DND-41 (cell line): ENCODE results near the gene ELOVL6.
"Not testable (repeated sequence)": the region's sequence is repeated elsewhere in the genome, so short reads cannot be mapped to it uniquely, and the experiment has no call there.

Experiments used
- ATAC-seq: fragments of 200-7000 bp; cut with Tn5 transposase; 3 replicates; pipeline ENCODE4 v1.9.1; 2021; ENCODE audit warnings: low read depth; ENCODE audit not compliant: insufficient read depth
- DNase-seq: peaks from one replicate; pipeline ENCODE4 v3.0.0-alpha.2; 2020
- H2AFZ ChIP-seq: 2 replicates; pipeline ENCODE4 v1.6.0; 2012; ENCODE audit warnings: low read depth, low read length
- H3K27ac ChIP-seq: 2 replicates; pipeline ENCODE4 v1.5.1; 2012; ENCODE audit warnings: low read length, inconsistent platforms
- H3K27me3 ChIP-seq: fragments of 200-600 bp; sonication (generic); 2 replicates; pipeline ENCODE4 v1.6.0; 2012; ENCODE audit warnings: low read length, mild to moderate bottlenecking, inconsistent platforms; ENCODE audit not compliant: insufficient read depth, poor library complexity
- H3K36me3 ChIP-seq: 2 replicates; pipeline ENCODE4 v1.5.1; 2012; ENCODE audit warnings: low read length, inconsistent platforms; ENCODE audit not compliant: insufficient read depth
- H3K4me1 ChIP-seq: 2 replicates; pipeline ENCODE4 v1.5.1; 2012; ENCODE audit warnings: mild to moderate bottlenecking, low read length; ENCODE audit not compliant: insufficient read depth
- H3K4me2 ChIP-seq: 2 replicates; pipeline ENCODE4 v1.6.0; 2012; ENCODE audit warnings: mild to moderate bottlenecking, moderate library complexity, low read length, inconsistent platforms; ENCODE audit not compliant: insufficient read depth
- H3K4me3 ChIP-seq, 2 experiments: fragments of 200-600 bp in 1 of 2; shearing (Covaris generic) in 1 of 2; 2 replicates each; pipeline ENCODE4 v1.5.1; 2012 to 2016; ENCODE audit warnings: inconsistent platforms in 2 of 2, low read length in 2 of 2, mild to moderate bottlenecking in 2 of 2, low read depth in 1 of 2, moderate library complexity in 1 of 2
- H3K79me2 ChIP-seq: 2 replicates; pipeline ENCODE4 v1.6.0; 2012; ENCODE audit warnings: low read length, inconsistent platforms; ENCODE audit not compliant: insufficient read depth
- H3K9ac ChIP-seq: 2 replicates; pipeline ENCODE4 v1.6.0; 2012; ENCODE audit warnings: low read depth, mild to moderate bottlenecking, inconsistent platforms, low read length, moderate library complexity
- H3K9me3 ChIP-seq: 2 replicates; pipeline ENCODE4 v1.5.1; 2012; ENCODE audit warnings: low read length, moderate library complexity, mild to moderate bottlenecking, inconsistent platforms; ENCODE audit not compliant: insufficient read depth, severe bottlenecking
- H4K20me1 ChIP-seq: 2 replicates; pipeline ENCODE4 v1.6.0; 2012; ENCODE audit warnings: low read length; ENCODE audit not compliant: insufficient read depth
- CTCF ChIP-seq: IDR thresholded peaks from 2 replicates; pipeline ENCODE4 v1.5.1; 2012; ENCODE audit warnings: borderline replicate concordance, low read length, moderate library complexity, mild to moderate bottlenecking; ENCODE audit not compliant: poor library complexity, severe bottlenecking; ENCODE audit errors: extremely low read depth
- EZH2 ChIP-seq: IDR thresholded peaks from 3 replicates; pipeline ENCODE4 v1.6.1; 2012; ENCODE audit warnings: borderline replicate concordance, low read depth, mild to moderate bottlenecking, moderate library complexity, low read length, inconsistent platforms; ENCODE audit not compliant: severe bottlenecking

ELOVL6 gene

GRCh38 chr4:110085131-110085530, 113.3 kb downstream of the ELOVL6 start:
- Histone ChIP-seq H3K36me3 (no peaks in the 10 kb centered on the region; the same call in 1 of the 2 replicates), H3K4me1 (peaks cover 46% of the 10 kb centered on the region), H3K27me3 (no peaks in the 10 kb centered on the region), H3K4me2 (no peak overlapping the region), H4K20me1 (no peaks in the 10 kb centered on the region), H2AFZ (no peak overlapping the region), H3K9me3 (no peaks in the 10 kb centered on the region), H3K27ac (peak overlapping the region; percentile 48), H3K4me3 (no peak overlapping the region), H3K79me2 (peaks cover 4% of the 10 kb centered on the region; the same call in 1 of the 2 replicates), H3K9ac (no peak overlapping the region)
- peak; percentile 63 for DNase-seq
- ATAC-seq = peak; percentile 77
- TF ChIP-seq CTCF (no peak), EZH2 (no peak)

- H3K9me3 ChIP-seq = no peaks in the 10 kb centered on the region
- H3K36me3 ChIP-seq = no peaks in the 10 kb centered on the region; the same call in 1 of the 2 replicates
- no peak overlapping the region for H3K4me3 ChIP-seq
- no peak for ATAC-seq
- H3K4me2 ChIP-seq = no peak overlapping the region
- no peak for DNase-seq
- no peaks in the 10 kb centered on the region for H4K20me1 ChIP-seq
- peaks cover 36% of the 10 kb centered on the region for H3K4me1 ChIP-seq
- H3K9ac ChIP-seq = no peak overlapping the region
- no peaks in the 10 kb centered on the region for H3K27me3 ChIP-seq
- H3K79me2 ChIP-seq = peaks cover 4% of the 10 kb centered on the region; the same call in 1 of the 2 replicates
- no peak overlapping the region for H3K27ac ChIP-seq
- H2AFZ ChIP-seq = no peak overlapping the region
- TF ChIP-seq EZH2 = no peak
- TF ChIP-seq CTCF = no peak
These were observed 114.3 kb downstream of the ELOVL6 start for GRCh38 chr4:110084154-110084553.

- not testable (repeated sequence) for H3K79me2 ChIP-seq, H3K4me1 ChIP-seq, H3K4me2 ChIP-seq, ATAC-seq, H3K27me3 ChIP-seq, H3K4me3 ChIP-seq, H3K9ac ChIP-seq, H3K36me3 ChIP-seq, H3K27ac ChIP-seq, H3K9me3 ChIP-seq, H2AFZ ChIP-seq, DNase-seq, H4K20me1 ChIP-seq
These were observed 120.3 kb downstream of the ELOVL6 start for GRCh38 chr4:110078148-110078547.

- ATAC-seq, H3K9me3 ChIP-seq, H3K79me2 ChIP-seq, H3K4me3 ChIP-seq, H3K27me3 ChIP-seq, H3K36me3 ChIP-seq, H2AFZ ChIP-seq, DNase-seq, H4K20me1 ChIP-seq, H3K9ac ChIP-seq, H3K4me2 ChIP-seq, H3K27ac ChIP-seq, H3K4me1 ChIP-seq: not testable (repeated sequence)
These were observed 121.6 kb downstream of the ELOVL6 start for GRCh38 chr4:110076828-110077227.
